MV-4-11 (cell line): ENCODE results near the gene CCDC116.
A peak's percentile ranks its signal among the peaks of the same experiment; 100 is the strongest.
"Not testable (repeated sequence)": the region's sequence is repeated elsewhere in the genome, so short reads cannot be mapped to it uniquely, and the experiment has no call there.

ENCODE experiments used
- DNase-seq: peaks from one replicate; lab custom pipeline; 2025; lab: John Stamatoyannopoulos, UW

Gene CCDC116, protein sequence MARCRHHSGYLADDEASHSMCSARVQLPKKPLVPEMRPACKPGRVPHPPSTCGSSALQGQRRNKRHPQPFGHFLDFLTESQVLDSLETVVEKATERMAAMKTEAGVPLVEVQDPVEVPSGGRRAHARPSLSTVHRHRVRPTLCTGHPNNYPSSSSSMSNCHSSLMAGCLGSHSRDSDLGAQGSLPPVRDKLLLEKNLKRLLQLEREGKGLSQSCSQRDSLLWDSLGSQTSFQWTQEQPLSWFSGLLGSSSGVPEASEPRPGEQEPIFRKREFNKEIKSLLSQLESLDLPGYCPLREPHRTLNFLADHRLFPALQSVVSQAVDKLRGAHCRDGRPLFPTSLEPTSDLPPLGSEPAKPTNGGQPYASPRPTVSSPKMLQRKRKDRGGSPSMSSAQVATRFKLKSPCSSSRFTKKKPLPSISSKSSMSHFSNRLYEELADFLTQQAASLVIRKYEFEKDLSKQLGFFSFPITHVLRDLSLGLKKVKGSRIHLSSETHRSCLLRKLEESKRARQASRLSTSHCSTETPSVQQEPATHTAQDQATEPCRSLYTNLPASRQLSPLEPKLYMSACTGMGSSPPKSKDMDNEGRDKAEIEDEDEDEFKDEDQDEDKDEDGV

DNA sequence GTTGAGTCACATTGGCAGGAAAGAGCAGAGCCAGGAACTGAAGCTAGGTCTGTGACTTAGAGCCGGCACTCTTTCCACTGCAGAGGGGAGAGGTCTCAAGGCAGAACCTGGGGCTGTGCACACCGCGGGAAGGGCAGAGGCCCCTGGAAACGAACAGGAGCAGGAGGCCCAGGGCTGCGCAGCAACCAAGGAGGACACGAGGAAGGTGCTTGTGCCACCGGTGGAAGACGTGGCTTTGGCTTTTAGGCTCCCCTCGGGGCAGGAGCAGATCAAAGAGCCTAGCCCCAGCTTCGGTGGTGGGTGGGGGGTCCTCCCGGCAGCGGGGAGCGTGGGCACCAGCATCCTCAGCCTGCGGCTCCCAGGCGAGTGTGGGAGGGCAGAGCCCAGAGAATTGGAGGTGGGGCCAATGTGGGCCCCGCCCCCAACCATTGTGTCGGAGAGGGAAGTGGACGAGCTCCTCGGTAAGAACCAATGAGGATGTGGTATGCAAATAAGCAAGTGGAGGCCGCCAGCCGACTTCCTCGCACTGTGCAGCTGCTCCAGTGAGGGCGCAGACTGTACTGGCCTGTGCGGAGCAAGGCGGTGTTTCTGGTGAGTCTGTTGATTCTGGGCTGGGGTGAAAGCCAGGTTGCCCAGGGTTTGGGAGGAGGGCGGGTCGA, at the start of gene CCDC116:
Gene CCDC116, plus strand, starts transcription at position 524 of the 659 bp plus-strand sequence. CDS start 422 bp downstream, outside the sequence.
- DNase-seq = peak; percentile 95

DNA sequence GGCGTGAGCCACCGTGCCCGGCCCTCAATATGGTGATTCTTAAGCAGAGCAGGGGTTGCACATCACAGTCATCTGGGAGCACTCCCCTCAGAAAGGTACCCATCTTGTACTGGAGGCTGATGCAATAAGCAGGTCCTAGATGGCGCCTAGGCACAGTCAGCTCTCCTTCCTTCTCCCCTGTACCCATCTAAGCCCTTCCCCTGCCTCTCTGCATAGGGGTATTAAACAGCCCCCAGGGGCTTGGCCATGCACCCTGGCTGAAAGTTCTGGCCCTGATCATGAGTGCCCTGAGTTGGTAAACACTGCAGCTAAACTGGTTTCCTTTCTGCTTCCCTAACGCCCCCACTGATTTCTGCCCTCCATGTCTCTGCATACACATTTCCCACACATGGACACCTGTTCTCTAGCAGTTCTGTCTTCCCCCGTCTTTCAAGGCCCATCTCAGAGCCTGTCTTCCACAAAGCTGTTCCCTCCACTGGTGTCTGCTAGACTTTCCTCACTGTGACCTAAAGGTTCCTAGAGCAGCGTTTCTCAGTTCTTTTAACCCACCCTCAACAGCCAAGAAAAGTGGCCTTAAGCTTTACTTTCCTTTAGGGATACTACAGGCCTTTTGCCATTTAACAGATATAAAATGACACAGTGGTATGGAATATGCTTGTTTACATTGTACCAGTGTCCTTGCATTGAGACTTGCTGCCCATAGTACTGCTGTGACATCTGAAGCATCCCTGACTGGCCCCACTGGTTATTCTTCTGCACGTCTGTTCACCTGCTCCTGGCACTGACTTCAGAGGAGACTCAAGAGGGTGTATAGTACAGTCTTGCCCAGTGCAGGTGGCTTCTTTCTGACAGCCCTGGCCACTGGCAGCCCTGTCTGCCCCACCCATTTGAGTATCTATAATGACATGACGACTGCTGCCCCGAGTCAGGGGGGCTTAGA, 49.5 kb upstream of the CCDC116 start:
- DNase-seq = no peak

- DNase-seq = no peak
These were observed 47.2 kb upstream of the CCDC116 start for GRCh38 chr22:21585389-21585788.

GRCh38 chr22:21587803-21588611, 44.6 kb upstream of the CCDC116 start:
- DNase-seq = peak; percentile 78

DNA sequence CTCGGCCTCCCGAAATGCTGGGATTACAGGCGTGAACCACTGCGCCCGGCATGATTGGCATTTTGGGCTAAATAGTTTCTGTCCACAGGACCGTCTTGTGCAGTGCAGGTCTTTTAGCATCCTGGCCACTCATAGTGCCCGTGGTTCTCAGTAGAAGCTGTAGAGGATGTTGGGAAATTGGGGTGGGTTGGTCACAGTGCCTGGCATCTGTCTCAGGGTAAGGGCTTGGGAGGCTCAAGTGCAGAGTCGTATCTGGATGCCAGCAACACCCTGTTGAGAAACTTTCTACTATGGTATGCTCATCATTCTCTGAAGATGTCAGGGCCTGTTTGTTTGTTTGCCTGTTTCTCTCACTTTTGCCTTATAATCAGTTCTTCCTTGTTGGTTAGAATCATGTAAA, 43.2 kb upstream of the CCDC116 start:
- no peak for DNase-seq

GRCh38 chr22:21590809-21591641, 41.5 kb upstream of the CCDC116 start:
- DNase-seq = peak; percentile 57

- DNase-seq = no peak
These were observed 40.9 kb upstream of the CCDC116 start for GRCh38 chr22:21591695-21592094.

- no peak for DNase-seq
These were observed 40.1 kb upstream of the CCDC116 start for GRCh38 chr22:21592422-21592821.

- DNase-seq = no peak
These were observed 38.9 kb upstream of the CCDC116 start for GRCh38 chr22:21593406-21594232.

GRCh38 chr22:21594865-21595452, 37.6 kb upstream of the CCDC116 start:
- no peak for DNase-seq

DNA sequence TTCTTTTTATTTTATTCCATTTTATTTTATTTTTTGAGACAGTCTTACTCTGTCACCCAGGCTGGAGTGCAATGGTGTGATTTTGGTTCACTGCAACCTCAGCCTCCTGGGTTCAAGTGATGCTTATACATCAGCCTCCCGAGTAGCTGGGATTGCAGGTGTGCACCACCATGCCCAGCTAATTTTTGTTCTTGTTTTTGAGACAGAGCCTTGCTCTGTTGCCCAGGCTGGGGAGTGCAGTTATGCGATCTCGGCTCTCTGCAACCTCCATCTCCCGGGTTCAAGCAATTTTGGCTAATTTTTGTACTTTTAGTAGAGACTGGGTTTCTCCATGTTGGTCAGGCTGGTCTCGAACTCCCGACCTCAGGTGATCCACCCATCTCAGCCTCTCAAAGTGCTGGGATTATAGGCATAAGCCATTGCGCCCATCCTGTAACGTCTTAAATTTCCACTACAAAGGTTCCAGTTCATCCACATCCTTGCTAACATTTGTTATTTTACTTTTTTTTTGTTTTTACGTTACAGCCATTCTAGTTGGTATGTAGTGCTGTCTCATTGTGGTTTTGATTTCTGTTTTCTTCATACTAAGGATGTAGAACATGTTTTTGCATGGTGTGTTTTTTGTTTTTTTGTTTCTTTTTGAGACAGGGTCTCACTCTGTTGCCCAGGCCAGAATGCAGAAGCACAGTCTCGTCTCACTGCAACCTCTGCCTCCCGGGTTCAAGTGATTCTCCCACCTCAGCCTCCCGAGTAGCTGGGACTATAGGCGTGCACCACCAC, 36.0 kb upstream of the CCDC116 start:
- not testable (repeated sequence) for DNase-seq

DNA sequence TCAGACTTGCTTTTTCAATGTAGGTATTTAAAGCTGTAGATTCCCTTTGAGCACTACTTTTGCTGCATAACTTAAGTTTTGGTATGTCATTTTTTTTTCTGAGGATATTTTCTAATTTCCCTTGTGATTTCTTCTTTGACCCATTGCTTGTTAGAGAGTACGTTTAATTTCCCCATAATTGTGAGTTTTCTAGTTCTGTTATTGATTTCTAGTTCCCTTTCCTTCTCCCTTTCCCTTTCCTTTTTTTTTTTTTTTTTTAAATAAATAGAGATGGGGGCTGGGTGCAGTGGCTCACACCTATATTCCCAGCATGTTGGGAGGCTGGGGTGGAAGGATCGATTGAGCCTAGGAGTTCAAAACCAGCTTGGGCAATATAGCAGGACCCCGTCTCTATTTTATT, 34.3 kb upstream of the CCDC116 start:
- DNase-seq = no peak

- no peak for DNase-seq
These were observed 33.3 kb upstream of the CCDC116 start for GRCh38 chr22:21599053-21599893.

- no peak for DNase-seq
These were observed 30.0 kb upstream of the CCDC116 start for GRCh38 chr22:21602579-21602978.

DNA sequence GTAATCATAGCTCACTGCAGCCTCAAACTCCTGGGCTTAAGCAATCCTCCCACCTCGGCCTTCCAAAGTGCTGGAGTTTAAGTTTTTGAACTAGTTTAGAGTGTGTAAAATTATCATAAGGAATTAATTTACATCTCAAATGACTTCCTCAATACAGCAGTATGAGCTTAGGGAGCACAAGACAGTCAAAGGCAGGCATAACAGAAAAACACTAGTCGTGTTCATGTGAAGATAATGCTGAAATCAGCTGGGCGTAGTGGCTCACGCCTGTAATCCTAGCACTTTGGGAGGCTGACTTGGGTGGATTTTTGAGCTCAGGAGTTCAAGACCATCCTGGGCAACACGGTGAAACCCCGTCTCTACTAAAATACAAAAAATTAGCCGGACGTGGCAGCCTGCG, 28.6 kb upstream of the CCDC116 start:
- no peak for DNase-seq

GRCh38 chr22:21605887-21606564, 26.5 kb upstream of the CCDC116 start:
- DNase-seq = no peak
